Measurements from ENCODE around the gene L1CAM. TPM values are rescaled to one million over a fixed set of nuclear protein-coding genes. Genes with fewer than 3 reads are reported as not detected.

Gene L1CAM
- total and polyA plus RNA-seq, 9 of the 15 experiments (the other 6 are each of a cell fraction or from before 2014, with no cell fraction given), result 0.09 to 0.86 (median 0.26) TPM; not detected in 3

DNA sequence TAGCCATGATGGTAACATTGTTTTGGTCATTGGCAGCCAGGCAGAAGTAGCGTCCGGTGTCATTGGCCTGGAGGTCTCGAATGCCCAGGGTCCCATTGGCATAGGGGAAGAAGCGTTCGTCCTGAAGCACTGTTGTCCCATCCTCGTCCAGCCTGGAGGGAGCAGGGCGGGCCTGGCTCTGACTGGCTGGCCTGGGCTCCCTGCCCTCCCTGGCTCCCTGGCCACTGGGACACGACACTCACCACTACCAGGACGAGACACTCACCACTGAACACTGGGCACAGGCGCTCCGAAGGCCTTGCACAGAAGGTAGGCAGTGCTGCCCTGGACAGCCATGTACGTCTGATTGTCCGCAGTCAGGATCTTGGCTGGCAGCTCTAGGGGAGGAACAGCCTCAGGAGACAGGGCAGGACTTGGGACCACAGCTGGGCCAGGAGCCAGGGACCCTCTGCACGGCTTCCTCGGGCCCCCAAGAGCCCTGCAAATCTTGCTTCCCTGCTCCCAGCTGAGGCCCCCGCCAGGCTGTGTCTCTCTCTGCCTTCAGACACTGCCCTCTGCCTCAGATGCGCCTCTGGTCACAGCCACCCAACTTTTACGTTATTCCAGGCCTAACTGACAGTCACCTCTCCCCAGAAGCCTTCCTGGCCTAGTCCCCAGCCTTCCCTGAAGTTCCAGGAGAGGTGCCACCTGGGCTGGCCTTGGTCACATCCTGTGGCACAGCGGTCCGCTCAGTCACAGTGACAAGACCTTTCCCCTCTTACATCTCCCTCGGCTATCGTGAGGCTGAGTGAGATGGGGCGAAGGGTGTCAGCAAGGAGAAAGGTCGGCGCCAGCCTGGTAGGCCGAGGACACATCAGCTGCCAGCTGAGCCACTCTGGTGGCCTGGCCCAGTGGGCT lies 17.1 kb downstream of the L1CAM start:
- WGBS (ENCODE audit: insufficient coverage, low coverage, missing lambda C conversion rate), result 14% methylated on average over 12 of the region's 26 CpGs
- BruUV-seq (replicated peaks), result no TSS peak

More for the DNA sequence above, 17.1 kb downstream of the L1CAM start:
- FAIRE-seq (no peak), ATAC-seq (no peak), DNase-seq (ENCODE audit: extremely low read depth in 1 of 4, low spot score in 3 of 4) (no peak)
- H3K27ac ChIP-seq (ENCODE audit: extremely low read depth, low read depth, low read length), result no peak overlapping the region
- H3K9me1 ChIP-seq (ENCODE audit: control insufficient read depth, insufficient read depth, low read length), result no peaks in the 10 kb centered on the region
- no peak overlapping the region for H3K9ac ChIP-seq (ENCODE audit: insufficient read depth in 1 of 2, low read depth in 2 of 2, low read length in 2 of 2)
- intact Hi-C loops (cut with micrococcal nuclease), result no loop called here
- no peak overlapping the region for H3K4me3 ChIP-seq
- H4K20me1 ChIP-seq (replicated peaks; ENCODE audit: control insufficient read depth, insufficient read depth, low read length), result 0 out of 2 replicates have a peak, but pooled peaks cover 12% of the 10 kb centered on the region
- peaks cover 0 to 22% of the 10 kb centered on the region in 2 experiments; a peak in 2 of 5 replicates for H3K4me1 ChIP-seq (replicated peaks in 1 of 2; ENCODE audit: control insufficient read depth in 2 of 2, insufficient read depth in 2 of 2, low read length in 2 of 2)
- CTCF ChIA-PET (ENCODE audit: low intra/inter-chr PET ratio), result no interaction called here
- H3K9me3 ChIP-seq (replicated peaks; ENCODE audit: control insufficient read depth, insufficient read depth, low read depth, low read length), result no peaks in the 10 kb centered on the region
- no peak overlapping the region for H2AFZ ChIP-seq (ENCODE audit: low read depth, low read length)
- POLR2A ChIA-PET, result interaction anchor here (0.6 to 1.2 kb wide), 2 partner anchors 16 to 143 kb away, joined by 3 to 6 read pairs; no protein-coding TSS in a partner anchor
- no peak overlapping the region for H3K4me2 ChIP-seq (ENCODE audit: insufficient read depth, low read length)
- H3K79me2 ChIP-seq (ENCODE audit: control insufficient read depth, insufficient read depth, low read length), result no peaks in the 10 kb centered on the region
- TF ChIP-seq RFX5 (IDR thresholded peaks at IDR 0.05; ENCODE audit: low read depth, low read length) (no peak), CTBP1 (IDR thresholded peaks at IDR 0.05; ENCODE audit: borderline replicate concordance) (no peak), HNRNPUL1 (IDR thresholded peaks at IDR 0.05; ENCODE audit: low read length) (no peak), TAF7 (tag; IDR thresholded peaks at IDR 0.05) (no peak), HNRNPL (IDR thresholded peaks at IDR 0.05; ENCODE audit: low read depth, low read length) (no peak)
- TF ChIP-seq, protein P1, sequence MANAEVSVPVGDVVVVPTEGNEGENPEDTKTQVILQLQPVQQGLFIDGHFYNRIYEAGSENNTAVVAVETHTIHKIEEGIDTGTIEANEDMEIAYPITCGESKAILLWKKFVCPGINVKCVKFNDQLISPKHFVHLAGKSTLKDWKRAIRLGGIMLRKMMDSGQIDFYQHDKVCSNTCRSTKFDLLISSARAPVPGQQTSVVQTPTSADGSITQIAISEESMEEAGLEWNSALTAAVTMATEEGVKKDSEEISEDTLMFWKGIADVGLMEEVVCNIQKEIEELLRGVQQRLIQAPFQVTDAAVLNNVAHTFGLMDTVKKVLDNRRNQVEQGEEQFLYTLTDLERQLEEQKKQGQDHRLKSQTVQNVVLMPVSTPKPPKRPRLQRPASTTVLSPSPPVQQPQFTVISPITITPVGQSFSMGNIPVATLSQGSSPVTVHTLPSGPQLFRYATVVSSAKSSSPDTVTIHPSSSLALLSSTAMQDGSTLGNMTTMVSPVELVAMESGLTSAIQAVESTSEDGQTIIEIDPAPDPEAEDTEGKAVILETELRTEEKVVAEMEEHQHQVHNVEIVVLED (CRISPR knock-in tag; IDR thresholded peaks at IDR 0.05), result no peak
- H3K27me3 ChIP-seq (ENCODE audit: control insufficient read depth in 2 of 2, insufficient read depth in 2 of 2, low read length in 2 of 2), result peaks cover 10 to 79% of the 10 kb centered on the region in 2 experiments; a peak in 4 of 5 replicates
- no peaks in the 10 kb centered on the region for H3K36me3 ChIP-seq (ENCODE audit: control insufficient read depth, insufficient read depth, low read length)
- in situ Hi-C loops (cut with MboI), result no loop called here

Measured in K562 (cell line).